OCI-LY7 (cell line): Measurements from ENCODE around the gene TRAPPC1. TPM values are rescaled to one million over a fixed set of nuclear protein-coding genes. Genes with fewer than 3 reads are reported as not detected.

Experiments
- BruUV-seq: library from RNA; stranded (reverse); fragments of 400-500 nt; replicated peaks from 2 replicates; lab custom pipeline; 2021; lab: Mats Ljungman, UMichigan
- CTCF ChIA-PET: fragments of 300-600 bp; sonication (Branson Sonifier 250); formaldehyde crosslinking; loops from one replicate; lab custom pipeline; 2022; ENCODE audit warnings: antibody characterized with exemption; ENCODE audit not compliant: unreplicated experiment; lab: Charles Lee
- POLR2A ChIA-PET: fragments of 300-600 bp; sonication (Branson Sonifier 250); formaldehyde crosslinking; loops from one replicate; lab custom pipeline; 2022; ENCODE audit warnings: antibody characterized with exemption; lab: Charles Lee
- DNase-seq: peaks from one replicate; pipeline ENCODE4 v3.0.0-alpha.2; 2015; ENCODE audit warnings: low spot score
- H2AFZ ChIP-seq: fragments of 200-600 bp; sonication (generic), shearing (Covaris generic); 2 replicates; pipeline ENCODE4 v1.6.1; 2014; ENCODE audit warnings: mild to moderate bottlenecking, antibody characterized with exemption, low read length, moderate library complexity
- H3K27ac ChIP-seq: fragments of 200-600 bp; sonication (generic); 2 replicates; pipeline ENCODE4 v1.5.1; 2014; ENCODE audit warnings: mixed run types, low read depth, mild to moderate bottlenecking, moderate library complexity, low read length, inconsistent platforms; ENCODE audit not compliant: poor library complexity, severe bottlenecking
- H3K36me3 ChIP-seq: fragments of 200-600 bp; sonication (generic); 2 replicates; pipeline ENCODE4 v1.6.1; 2014; ENCODE audit warnings: mild to moderate bottlenecking, antibody characterized with exemption, low read length, moderate library complexity, mixed read lengths; ENCODE audit not compliant: insufficient read depth
- H3K4me1 ChIP-seq: fragments of 200-600 bp; sonication (generic); 2 replicates; pipeline ENCODE4 v1.5.1; 2014; ENCODE audit warnings: mild to moderate bottlenecking, low read length; ENCODE audit not compliant: insufficient read depth, poor library complexity, severe bottlenecking
- H3K4me2 ChIP-seq: fragments of 200-600 bp; sonication (generic); 2 replicates; pipeline ENCODE4 v1.6.1; 2014; ENCODE audit warnings: mild to moderate bottlenecking, low read length
- H3K4me3 ChIP-seq: fragments of 200-600 bp; sonication (generic); 2 replicates; pipeline ENCODE4 v1.5.1; 2014; ENCODE audit warnings: mild to moderate bottlenecking, low read depth, low read length; ENCODE audit not compliant: poor library complexity, severe bottlenecking
- H3K79me2 ChIP-seq: fragments of 200-600 bp; sonication (generic); 2 replicates; pipeline ENCODE4 v1.6.1; 2016; ENCODE audit warnings: low read depth, mild to moderate bottlenecking, low read length, moderate library complexity, mixed read lengths; ENCODE audit not compliant: insufficient read depth
- H3K9me2 ChIP-seq: fragments of 200-600 bp; sonication (generic); 2 replicates; pipeline ENCODE4 v1.6.1; 2016; ENCODE audit warnings: mild to moderate bottlenecking, low read length, mixed read lengths; ENCODE audit not compliant: insufficient read depth
- H3K9me3 ChIP-seq: fragments of 200-600 bp; sonication (generic); 2 replicates; pipeline ENCODE4 v1.6.1; 2014; ENCODE audit warnings: mild to moderate bottlenecking, mixed run types, low read length, mixed read lengths
- H4K20me1 ChIP-seq: fragments of 200-600 bp; sonication (generic); 2 replicates; pipeline ENCODE4 v1.6.1; 2014; ENCODE audit warnings: mild to moderate bottlenecking, antibody characterized with exemption, low read length, moderate library complexity, mixed read lengths; ENCODE audit not compliant: insufficient read depth
- EZH2phosphoT487 ChIP-seq: fragments of 200-600 bp; sonication (generic); IDR thresholded peaks from 2 replicates; pipeline ENCODE4 v1.6.1; 2018; ENCODE audit warnings: low read depth, borderline replicate concordance, mild to moderate bottlenecking, mixed run types, antibody characterized with exemption, low read length, moderate library complexity, mixed read lengths
- intact Hi-C: fragments of 100-400 bp; cut with micrococcal nuclease; formaldehyde crosslinking; loops from one replicate; pipeline ENCODE4 v1.10.0; 2022; ENCODE audit not compliant: unreplicated experiment
- total RNA-seq, 2 experiments: library from RNA; depleted of rRNA in 1 of 2; stranded (reverse); fragments of >200 nt in 1 of 2; shearing (Covaris generic) in 1 of 2; gene quantifications; 2 replicates each; pipeline ENCODE4 v1.2.3, GENCODE V29; 2014 to 2022
- TF ChIP-seq, protein P1 (sequence below): fragments of 200-600 bp; sonication (generic); conservative IDR thresholded peaks from 2 replicates; pipeline ENCODE4 v1.5.1; 2014; ENCODE audit warnings: mild to moderate bottlenecking, antibody characterized with exemption, low read length, moderate library complexity, mixed read lengths

TRAPPC1 gene
- total RNA-seq, 2 experiments from 2014 or later, result 40.2 to 150 TPM

- TF ChIP-seq, protein P1, sequence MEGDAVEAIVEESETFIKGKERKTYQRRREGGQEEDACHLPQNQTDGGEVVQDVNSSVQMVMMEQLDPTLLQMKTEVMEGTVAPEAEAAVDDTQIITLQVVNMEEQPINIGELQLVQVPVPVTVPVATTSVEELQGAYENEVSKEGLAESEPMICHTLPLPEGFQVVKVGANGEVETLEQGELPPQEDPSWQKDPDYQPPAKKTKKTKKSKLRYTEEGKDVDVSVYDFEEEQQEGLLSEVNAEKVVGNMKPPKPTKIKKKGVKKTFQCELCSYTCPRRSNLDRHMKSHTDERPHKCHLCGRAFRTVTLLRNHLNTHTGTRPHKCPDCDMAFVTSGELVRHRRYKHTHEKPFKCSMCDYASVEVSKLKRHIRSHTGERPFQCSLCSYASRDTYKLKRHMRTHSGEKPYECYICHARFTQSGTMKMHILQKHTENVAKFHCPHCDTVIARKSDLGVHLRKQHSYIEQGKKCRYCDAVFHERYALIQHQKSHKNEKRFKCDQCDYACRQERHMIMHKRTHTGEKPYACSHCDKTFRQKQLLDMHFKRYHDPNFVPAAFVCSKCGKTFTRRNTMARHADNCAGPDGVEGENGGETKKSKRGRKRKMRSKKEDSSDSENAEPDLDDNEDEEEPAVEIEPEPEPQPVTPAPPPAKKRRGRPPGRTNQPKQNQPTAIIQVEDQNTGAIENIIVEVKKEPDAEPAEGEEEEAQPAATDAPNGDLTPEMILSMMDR, result no peak
- no peak for TF ChIP-seq EZH2phosphoT487
- H3K79me2 ChIP-seq, result no peaks in the 10 kb centered on the region
- no peaks in the 10 kb centered on the region for H3K9me2 ChIP-seq
- H3K9me3 ChIP-seq, result no peaks in the 10 kb centered on the region
- no TSS peak for BruUV-seq
- H3K4me3 ChIP-seq, result no peak overlapping the region
- peaks cover 47% of the 10 kb centered on the region for H3K36me3 ChIP-seq
- H3K27ac ChIP-seq, result no peak overlapping the region
- H3K4me1 ChIP-seq, result no peaks in the 10 kb centered on the region
- H4K20me1 ChIP-seq, result no peaks in the 10 kb centered on the region
- intact Hi-C loops, result no loop called here
- POLR2A ChIA-PET, result interaction anchor here (0.6 to 0.7 kb wide), 2 partner anchors 12 to 39 kb away, joined by 3 to 6 read pairs; no protein-coding TSS in a partner anchor
- H3K4me2 ChIP-seq, result no peak overlapping the region
- no peak overlapping the region for H2AFZ ChIP-seq
- no peak for DNase-seq
- CTCF ChIA-PET, result no interaction called here
Observed at GRCh38 chr17:7950578-7950977, 18.8 kb upstream of the TRAPPC1 start.

- no TSS peak for BruUV-seq
- Histone ChIP-seq H3K4me1 (no peaks in the 10 kb centered on the region), H3K9me3 (no peaks in the 10 kb centered on the region), H2AFZ (no peak overlapping the region), H4K20me1 (no peaks in the 10 kb centered on the region), H3K9me2 (no peaks in the 10 kb centered on the region), H3K36me3 (peaks cover 74% of the 10 kb centered on the region), H3K27ac (no peak overlapping the region), H3K4me3 (no peak overlapping the region), H3K4me2 (no peak overlapping the region), H3K79me2 (no peaks in the 10 kb centered on the region)
- TF ChIP-seq, protein P1, result no peak
- no peak for TF ChIP-seq EZH2phosphoT487
- ChIA-PET POLR2A (interaction anchor here (0.8 kb wide), 1 partner anchor 15 kb away, joined by 3 read pairs; no protein-coding TSS in a partner anchor), CTCF (no interaction called here)
- DNase-seq, result no peak
- intact Hi-C loops, result no loop called here
Observed at GRCh38 chr17:7947651-7948050, 15.9 kb upstream of the TRAPPC1 start.

- Histone ChIP-seq H3K27ac (no peak overlapping the region), H3K79me2 (no peaks in the 10 kb centered on the region), H3K4me2 (no peak overlapping the region), H3K9me2 (no peaks in the 10 kb centered on the region), H2AFZ (no peak overlapping the region), H3K9me3 (no peaks in the 10 kb centered on the region), H3K4me3 (no peak overlapping the region), H4K20me1 (no peaks in the 10 kb centered on the region), H3K36me3 (peaks cover 84% of the 10 kb centered on the region), H3K4me1 (no peaks in the 10 kb centered on the region)
- no peak for DNase-seq
- TF ChIP-seq EZH2phosphoT487, result no peak
- TF ChIP-seq, protein P1, result no peak
- POLR2A ChIA-PET, result no interaction called here
- intact Hi-C loops, result no loop called here
- CTCF ChIA-PET, result no interaction called here
- no TSS peak for BruUV-seq
Observed at GRCh38 chr17:7946441-7946840, 14.7 kb upstream of the TRAPPC1 start.
